Islet precursor cell (in vitro differentiated cells): ENCODE results near the gene MAST1.
"Not testable (repeated sequence)": the region's sequence is repeated elsewhere in the genome, so short reads cannot be mapped to it uniquely, and the experiment has no call there.

Source experiments
- DNase-seq: peaks from one replicate; pipeline ENCODE4 v3.0.0-alpha.2; 2018

The MAST1 gene

DNA sequence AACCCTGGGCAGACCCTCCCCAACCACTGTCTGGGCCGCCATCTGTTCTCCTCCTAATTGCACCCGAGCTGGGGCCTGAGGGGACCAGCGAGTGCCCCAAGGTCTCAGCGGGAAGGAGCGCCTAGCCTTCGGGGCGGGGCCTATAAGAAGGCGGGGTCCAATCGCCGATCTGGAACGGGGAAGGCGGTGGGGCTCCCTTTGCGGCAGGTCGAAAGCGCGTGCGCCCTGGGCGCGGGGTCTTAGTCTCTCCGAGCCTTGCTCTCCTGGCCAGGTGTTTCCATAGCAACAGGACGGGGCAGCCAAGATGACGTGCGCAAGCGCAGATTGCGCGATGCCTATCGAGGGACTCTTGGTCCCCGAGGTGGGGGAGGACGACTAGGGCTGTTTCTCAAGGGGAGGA, 2.8 kb downstream of the MAST1 start:
- DNase-seq = peak; percentile 94

DNA sequence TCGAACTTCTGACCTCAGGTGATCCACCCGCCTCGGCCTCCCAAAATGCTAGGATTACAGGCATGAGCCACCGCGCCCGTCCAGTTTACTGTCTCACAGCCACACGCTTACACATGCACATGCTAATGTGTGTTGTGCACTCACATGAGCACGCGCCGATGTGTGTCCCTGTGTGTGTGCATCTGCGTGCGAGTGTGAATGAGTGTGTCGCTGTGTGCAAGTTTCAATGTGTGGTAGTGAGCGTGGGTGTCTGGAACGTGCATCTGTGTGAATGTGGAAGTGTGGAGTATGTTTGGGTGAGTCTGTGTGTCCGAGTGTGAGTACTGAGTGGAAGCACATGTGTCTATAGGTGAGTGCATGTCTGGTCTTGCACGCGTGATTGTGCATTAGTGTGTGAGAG, 4.2 kb downstream of the MAST1 start:
- DNase-seq = no peak

DNA sequence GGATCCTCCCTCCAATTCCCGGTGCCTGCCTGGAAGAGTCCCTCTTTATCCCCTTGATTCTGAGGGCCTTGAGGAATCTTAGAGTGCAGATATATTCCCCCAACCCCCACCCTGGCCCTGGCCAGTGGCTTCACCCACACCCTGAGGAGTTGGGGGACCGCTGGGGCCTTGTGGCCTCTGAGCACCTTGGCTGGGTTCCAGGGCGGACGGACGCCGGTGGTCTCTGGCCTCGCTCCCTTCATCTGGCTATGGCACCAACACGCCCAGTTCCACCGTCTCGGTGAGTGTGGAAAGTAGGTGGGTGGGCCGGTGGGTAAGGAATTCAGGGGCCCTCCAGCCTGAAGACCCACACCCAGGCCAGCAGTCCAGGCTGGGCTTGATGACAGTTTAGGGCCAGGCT, 5.0 kb downstream of the MAST1 start:
- no peak for DNase-seq

DNA sequence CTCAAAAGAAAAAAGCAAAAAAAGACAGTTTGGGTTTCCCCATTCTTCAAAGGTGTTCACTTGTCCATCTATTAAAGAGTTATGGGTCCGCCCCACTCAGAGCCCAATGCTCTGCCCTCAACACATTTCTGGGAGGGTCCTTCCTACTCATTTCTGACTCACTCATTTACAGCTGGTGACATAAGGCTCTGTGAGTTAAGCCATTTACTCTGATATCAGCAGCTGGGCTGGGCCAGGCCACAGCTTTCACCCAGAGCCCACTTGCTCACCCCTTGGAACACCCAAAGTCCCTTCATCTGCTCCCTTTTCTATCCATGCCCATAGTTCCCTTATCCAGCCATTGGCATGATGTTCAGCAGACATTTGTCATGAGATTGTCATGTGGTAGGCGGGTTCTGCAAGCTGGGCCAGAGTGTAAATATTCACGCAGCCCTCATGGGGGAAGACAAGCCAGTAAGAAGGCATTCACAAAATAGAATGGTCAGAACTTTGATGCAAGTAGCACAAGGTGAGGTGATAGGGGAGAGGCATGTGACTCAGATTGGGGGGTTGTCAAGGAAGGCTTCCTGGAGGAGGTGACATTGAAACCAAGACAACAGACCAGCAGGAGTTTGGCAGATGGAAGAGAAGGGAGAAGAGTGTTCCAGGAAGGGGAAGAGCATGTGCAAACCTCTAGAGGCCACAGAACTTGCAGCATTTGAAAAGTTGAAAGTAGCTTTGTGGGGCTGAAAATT, 5.9 kb downstream of the MAST1 start:
- DNase-seq = no peak

DNA sequence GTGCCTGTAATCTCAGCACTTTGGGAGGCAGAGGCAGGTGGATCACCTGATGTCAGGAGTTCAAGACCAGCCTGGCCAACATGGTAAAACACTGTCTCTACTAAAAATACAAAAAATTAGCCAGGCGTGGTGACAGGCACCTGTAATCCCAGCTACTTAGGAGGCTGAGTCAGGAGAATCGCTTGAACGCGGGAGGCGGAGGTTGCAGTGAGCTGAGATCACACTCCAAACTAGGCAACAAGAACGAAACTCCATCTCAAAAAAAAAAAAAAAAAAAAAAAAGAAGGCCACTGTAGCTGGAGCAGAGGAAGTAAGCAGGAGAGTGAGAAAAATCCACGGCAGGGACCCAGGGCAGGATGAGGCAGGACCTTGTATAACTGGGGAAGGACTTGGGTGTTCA, 8.3 kb downstream of the MAST1 start:
- not testable (repeated sequence) for DNase-seq

DNA sequence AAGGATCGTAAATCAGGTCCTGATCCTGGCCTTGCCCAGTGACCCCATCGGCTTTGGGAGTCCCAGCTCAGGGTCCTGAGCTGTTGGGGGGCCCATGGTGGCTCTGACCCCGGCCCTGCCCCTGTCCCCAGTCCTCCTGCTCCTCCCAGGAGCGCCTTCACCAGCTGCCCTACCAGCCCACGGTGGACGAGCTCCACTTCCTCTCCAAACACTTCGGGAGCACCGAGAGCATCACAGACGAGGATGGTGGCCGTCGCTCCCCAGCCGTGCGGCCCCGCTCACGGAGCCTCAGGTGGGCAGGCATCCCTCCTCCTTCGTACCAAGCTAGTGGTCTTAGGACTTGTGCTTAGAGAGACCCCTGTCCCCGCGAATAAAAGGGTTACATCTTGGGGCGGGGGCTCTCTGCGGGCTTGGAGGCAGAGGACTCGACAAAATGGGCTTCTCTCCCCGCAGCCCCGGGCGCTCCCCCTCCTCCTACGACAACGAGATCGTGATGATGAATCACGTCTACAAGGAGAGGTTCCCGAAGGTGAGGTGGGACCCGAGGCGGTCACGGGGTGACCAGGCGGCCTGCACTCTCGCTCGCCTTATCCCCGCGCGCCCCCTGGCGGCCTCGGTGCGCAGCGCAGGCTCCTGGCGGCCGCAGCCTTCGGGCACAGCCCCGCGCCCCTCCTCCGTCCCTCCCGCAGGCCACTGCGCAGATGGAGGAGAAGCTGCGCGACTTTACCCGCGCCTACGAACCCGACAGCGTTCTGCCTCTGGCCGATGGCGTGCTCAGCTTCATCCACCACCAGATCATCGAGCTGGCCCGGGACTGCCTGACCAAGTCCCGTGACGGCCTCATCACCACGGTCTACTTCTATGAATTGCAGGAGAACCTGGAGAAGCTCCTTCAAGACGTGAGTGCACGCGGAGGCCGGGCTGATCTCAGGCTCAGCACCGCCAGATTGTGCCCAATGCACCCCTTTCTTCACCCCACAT, 9.1 kb downstream of the MAST1 start:
- DNase-seq = peak; percentile 94

DNA sequence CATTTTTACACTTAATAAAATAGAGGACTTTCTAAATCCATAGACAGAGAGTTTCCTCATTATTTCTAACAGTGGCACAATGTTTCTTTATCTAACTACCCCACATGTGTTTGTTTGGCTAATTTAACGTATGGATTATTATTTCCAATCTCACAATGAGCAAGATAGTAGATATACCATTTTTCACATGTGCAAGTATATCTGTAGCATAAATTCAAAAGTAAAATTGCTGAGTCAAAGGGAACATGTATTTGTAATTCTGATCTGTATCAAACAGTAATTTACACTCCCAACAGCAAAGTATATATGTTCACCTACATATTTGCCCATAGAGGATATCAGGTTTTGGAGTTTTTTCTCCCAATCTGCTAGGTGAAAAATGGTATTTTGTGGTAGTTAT, 18.3 kb downstream of the MAST1 start:
- no peak for DNase-seq

DNA sequence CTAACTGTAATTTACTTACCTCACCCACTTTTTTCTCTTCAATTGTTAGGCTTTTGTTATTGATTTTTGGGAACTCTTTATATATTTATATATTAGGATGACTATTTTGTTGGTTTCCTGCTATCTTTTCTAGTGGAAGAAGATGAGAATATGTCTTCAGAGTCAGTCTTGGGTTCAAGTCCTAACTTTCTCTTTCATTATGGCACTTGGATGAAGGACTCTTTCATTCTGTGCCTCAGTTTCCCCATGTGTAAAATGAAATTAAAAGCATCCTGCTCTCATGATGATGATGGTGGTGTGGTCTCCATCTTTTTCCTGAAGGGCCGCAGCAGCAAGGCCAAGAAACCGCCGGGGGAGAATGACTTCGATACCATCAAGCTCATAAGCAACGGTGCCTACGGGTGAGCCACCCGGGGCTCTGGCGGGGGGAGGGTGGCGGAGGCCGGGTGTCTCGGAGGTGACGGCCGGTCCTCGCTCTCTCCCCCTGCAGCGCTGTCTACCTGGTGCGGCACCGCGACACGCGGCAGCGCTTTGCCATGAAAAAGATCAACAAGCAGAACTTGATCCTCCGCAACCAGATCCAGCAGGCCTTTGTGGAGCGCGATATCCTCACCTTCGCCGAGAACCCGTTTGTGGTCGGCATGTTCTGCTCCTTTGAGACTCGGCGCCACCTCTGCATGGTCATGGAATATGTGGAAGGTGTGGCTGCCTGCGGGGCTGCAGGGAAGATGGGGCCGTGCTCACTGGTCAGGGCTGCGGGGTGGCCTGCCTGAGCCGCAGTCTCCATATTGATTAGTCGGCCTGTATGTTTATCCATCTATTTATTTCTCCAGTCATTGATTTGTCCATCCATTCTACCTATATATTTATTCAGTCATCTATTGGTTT, 20.0 kb downstream of the MAST1 start:
- DNase-seq = no peak

DNA sequence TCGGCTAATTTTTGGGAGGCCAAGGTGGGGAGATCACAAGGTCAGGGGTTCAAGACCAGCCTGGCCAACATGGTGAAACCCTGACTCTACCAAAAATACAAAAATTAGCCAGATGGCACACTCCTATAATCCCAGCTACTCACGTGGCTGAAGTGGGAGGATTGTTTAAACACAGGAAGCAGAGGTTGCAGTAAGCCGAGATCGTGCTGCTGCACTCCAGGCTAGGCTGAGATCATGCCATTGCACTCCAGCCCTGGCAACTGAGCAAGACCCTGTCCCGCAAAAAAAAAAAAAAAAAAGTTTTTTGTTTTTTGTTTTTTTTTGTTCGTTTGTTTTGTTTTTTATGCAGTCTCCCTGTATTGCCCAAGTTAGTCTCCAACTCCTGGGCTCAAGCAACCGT, 21.2 kb downstream of the MAST1 start:
- no peak for DNase-seq

DNA sequence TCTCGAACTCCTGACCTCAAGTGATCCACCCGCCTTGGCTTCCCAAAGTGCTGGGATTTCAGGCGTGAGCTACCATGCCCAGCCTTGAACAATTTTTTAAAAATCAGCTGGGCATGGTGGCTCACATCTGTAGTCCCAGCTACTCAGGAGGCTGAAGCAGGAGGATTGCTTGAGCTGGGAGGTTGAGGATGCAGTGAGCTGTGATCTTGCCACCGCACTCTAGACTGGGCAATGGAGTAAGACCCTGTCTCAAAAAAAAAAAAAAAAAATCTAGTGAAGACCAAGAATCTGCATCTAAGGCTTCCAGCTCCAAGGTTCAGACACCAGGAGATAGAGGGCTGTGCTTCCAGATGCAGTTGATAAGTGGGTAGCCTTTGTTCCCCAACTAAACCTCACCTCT, 25.8 kb downstream of the MAST1 start:
- no peak for DNase-seq

DNA sequence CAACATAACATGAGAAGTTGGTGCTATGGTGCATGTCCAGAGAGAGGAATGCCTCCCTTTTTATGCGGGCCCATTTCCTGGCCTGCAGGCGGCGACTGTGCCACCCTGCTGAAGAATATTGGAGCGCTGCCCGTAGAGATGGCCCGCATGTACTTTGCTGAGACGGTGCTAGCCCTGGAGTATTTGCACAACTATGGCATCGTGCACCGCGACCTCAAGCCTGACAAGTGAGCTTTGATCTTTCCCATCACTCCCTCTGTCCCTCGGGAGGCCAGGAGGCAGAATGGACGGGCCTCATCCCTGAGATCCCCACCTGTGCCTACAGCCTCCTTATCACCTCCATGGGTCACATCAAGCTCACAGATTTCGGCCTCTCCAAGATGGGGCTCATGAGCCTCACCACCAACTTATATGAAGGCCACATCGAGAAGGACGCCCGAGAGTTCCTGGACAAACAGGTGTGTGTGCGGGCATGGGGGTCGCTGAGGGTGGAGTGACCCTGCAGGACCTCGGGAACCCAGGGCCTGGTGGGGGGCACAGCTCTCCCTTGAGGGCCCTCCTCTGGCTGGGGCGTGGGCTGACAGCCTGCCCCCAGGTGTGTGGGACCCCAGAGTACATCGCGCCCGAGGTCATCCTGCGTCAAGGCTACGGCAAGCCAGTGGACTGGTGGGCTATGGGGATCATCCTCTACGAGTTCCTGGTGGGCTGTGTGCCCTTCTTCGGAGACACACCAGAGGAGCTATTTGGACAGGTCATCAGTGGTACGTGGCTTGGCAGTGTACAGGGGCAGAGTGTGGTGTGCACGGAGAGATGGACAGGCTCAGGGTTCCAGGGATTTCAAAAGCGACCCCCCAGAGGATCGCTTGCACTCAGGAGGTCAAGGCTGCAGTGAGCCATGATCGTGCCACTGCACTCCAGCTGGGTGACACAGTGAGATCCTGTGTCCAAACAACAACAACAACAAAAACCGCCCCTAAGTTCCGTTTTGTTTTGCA, 26.7 kb downstream of the MAST1 start:
- DNase-seq = peak; percentile 45

DNA sequence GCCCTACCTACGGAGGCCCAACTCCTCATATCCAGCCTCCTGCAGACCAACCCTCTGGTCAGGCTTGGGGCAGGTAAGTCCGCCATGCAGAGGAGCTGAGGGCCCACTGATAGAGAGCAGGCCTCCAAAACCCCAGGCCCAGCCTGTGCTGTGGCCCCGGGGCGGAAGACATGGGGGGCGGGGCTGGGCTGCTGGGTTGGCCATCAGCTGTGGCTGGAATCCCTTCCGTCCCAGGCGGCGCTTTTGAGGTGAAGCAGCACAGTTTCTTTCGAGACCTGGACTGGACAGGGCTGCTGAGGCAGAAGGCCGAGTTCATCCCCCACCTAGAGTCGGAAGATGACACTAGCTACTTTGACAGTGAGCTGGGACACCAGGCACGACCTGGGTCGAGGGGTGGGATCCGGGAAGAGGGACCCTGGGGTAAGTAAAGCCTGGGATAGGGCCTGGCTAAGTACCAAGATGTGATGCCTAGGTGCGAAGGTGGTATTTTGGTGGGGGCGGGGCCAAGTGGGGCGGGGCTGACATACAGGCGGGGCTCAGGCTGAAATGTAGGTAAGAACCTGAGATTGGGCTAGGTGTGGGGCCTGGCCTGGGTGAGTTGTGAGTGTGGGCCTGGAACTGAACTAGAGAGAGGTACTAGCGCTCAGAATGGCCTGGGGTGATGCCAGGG, 27.6 kb downstream of the MAST1 start:
- peak; percentile 78 for DNase-seq

DNA sequence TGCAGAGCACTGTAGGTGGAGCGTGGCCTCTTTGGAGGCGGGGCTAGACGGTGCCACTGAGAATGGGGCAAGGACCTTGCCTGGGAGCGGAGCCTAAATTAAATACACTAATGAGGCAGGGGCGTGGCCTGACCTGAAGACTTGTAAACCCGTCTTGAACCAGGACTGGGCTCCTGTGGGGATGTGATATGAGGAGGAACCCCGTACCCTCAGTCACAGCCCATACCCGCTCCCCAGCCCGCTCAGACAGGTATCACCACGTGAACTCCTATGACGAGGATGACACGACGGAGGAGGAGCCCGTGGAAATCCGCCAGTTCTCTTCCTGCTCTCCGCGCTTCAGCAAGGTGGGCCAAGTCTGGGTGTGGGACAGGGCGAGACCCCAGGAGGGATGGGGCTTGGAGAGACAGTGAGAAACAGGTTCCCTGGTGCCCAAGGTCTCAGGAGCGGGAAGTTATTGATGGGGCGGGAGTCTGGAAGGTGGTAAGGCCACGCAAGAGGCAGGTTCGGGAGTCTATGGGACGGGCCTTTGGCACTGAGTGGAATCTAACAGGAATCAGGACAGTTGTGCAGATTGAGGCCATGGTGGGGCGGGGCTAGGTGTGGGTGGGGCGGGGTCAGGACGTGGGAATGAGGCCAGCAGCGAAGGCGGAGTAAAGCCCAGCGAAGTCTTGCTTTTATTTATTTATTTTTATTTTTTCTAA, 28.3 kb downstream of the MAST1 start:
- no peak for DNase-seq

DNA sequence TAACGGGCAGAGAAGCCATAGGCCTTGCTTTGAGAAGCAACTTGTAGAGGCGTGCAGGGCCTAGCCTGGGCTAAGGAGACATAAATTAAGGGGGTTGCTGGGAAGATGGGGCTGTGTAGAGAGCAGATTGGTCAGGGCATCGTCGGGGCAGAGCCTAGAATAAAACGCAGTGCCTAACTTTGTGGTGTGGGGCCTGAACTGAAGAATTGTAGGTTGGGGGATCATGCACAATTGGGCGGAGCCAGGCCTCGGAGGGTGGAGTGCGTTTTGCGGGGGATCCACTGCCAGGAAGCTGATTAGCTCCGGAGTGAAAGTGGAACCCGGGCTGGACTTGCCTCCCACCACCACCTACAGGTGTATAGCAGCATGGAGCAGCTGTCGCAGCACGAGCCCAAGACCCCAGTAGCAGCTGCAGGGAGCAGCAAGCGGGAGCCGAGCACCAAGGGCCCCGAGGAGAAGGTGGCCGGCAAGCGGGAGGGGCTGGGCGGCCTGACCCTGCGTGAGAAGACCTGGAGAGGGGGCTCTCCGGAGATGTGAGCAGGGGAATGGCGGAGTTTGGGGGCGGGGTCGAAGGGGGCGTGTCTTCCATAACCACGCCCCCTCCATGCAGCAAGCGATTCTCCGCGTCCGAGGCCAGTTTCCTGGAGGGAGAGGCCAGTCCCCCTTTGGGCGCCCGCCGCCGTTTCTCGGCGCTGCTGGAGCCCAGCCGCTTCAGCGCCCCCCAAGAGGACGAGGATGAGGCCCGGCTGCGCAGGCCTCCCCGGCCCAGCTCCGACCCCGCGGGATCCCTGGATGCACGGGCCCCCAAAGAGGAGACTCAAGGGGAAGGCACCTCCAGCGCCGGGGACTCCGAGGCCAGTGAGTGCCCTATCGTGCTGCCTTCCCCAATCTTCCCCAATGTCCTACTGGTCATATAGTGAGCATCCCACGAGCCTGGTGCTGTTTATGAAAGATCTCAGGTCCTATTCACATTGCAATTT, 29.1 kb downstream of the MAST1 start:
- DNase-seq = peak; percentile 93

DNA sequence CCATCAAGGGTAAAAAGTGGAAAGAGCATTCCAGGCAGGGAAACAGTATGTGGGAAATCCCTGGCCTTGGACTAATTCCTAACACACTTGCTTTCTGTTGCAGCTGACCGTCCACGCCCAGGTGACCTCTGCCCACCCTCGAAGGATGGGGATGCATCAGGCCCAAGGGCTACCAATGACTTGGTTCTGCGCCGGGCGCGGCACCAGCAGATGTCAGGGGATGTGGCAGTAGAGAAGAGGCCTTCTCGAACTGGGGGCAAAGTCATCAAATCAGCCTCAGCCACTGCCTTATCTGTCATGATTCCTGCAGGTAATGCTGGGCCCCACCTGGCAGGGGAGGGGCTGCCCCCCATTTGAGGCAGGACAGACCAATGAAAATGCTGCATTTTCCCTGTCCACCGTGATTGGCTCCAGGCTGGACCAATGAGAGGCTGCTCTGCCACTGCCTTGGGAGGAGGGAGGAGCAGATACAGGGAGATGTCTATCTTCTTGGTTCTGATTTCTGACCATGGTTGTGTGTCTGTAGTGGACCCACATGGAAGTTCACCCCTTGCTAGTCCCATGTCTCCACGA, 30.3 kb downstream of the MAST1 start:
- DNase-seq = peak; percentile 52

DNA sequence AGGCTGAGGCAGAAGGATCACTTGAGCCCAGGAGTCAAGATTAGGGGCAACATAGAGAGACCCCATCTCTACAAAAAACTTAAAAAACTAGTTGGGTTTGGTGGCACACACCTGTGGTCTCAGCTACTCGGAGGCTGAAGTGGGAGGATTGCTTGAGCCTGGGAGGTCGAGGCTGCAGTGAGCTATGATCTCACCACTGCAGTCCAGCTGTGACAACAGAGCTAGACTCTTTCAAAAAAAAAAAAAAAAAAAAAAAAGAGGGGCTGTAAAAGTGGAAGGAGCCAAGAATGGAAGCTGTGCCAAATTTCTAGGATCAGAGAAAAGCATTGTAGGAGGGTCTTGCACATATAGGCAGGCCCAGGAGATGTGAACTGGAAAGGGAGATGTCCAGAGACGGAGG, 33.4 kb downstream of the MAST1 start:
- DNase-seq = no peak

DNA sequence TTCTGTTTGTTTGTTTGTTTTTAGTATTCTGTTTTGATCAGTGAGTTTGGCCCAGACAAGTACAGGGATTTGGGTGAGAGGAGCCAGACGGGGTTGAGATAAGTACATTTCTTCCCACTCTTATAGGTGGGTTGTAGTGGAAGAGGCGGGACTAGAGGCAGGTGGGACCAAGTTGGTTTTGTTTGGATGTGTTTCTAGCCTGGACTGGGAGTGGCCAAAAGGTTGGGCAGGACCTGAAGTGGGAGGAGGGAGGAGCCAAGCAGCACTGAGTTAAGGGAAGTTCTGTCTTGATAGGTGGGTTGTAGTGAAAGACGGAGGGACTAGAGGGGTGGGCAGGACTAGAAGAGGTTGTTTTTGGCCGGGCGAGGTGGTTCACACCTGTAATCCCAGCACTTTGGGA, 33.9 kb downstream of the MAST1 start:
- DNase-seq = no peak

DNA sequence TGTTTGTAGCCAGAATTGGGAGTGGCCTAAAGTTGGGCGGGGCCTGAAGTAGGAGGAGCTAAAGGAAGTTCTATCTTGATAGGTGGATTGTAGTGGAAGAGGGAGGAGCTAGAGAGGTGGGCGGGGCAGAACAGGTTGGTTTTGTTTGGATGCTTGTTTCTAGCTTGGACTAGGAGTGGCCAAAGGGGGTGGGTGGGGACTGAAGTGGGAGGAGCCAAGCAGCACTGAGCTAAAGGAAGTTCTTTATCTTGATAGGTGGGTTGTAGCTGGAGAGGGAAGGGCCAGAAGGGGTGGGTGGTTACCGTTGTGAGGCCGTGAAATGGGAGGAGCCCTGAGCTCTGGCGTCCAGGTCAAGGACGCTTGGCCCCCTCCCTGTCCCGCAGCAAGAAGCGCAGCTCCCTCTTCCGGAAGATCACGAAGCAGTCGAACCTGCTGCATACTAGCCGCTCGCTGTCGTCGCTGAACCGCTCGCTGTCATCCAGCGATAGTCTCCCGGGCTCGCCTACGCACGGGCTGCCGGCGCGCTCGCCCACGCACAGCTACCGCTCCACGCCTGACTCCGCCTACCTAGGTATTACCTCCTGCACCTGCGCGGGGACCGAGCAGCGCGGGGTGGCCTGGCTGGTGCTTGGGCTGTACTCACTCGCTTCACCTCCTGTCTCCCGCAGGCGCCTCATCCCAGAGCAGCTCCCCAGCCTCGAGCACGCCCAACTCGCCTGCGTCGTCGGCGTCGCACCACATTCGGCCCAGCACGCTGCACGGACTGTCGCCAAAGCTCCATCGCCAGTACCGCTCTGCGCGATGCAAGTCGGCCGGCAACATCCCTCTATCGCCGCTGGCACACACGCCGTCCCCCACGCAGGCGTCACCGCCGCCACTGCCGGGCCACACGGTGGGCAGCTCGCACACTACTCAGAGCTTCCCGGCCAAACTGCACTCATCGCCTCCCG, 34.9 kb downstream of the MAST1 start:
- peak; percentile 56 for DNase-seq
